HG03520 (cell line): ENCODE results near the gene KIRREL3.

Experiments used
- ATAC-seq: cut with Tn5 transposase; IDR thresholded peaks from one replicate; pipeline ENCODE4 v1.9.1; 2021; ENCODE audit warnings: mild to moderate bottlenecking, moderate library complexity; ENCODE audit not compliant: unreplicated experiment

KIRREL3 gene

DNA sequence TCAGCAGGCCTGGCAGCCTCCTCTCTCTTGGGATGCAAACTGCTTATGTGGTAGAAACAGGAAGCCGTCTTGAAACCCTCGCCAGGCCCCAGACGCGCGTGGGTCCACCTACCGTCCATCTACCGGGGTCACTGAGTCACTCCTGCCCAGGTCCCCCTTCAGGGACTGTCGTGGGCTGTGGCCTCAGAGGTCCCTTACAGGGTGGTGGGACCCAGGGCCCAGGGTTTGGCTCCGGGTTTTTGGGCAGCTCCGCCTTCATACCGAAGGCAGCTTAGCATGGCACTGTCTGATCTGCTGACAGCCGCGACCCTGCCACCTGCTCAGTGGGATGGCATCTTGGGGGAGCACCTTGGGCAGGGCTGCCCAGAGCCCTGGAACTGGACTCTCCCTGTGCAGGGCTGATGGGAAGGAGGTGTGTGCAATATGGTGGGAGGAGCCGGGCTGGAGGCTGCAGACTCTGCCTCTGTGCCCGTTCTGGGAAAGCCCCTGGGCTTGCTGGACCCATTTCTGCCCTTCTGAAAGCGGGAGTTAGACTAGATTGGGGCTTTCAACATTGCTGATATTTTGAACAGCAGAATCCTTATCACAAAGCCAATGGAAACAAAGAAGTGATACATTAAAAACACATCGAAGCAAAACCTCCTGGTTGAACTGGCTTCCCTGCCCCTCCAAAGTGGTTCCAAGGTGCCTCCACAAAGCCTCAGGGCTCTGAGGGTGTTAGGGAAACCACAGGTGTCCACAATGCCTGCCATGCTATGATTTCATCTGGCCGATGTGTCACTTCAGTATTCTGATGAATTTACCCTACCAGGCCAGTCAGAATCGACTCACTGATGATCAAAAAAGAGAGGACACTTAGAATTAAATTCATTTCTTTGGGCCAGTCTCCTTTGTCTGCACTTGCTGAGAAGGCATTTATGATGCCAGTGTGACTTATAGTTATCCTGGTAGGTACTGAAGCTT lies 316.5 kb downstream of the KIRREL3 start:
- no peak for ATAC-seq

- no peak for ATAC-seq
These were observed 318.0 kb downstream of the KIRREL3 start for GRCh38 chr11:126682590-126682989.

GRCh38 chr11:126680700-126681099 lies 319.9 kb downstream of the KIRREL3 start:
- no peak for ATAC-seq

DNA sequence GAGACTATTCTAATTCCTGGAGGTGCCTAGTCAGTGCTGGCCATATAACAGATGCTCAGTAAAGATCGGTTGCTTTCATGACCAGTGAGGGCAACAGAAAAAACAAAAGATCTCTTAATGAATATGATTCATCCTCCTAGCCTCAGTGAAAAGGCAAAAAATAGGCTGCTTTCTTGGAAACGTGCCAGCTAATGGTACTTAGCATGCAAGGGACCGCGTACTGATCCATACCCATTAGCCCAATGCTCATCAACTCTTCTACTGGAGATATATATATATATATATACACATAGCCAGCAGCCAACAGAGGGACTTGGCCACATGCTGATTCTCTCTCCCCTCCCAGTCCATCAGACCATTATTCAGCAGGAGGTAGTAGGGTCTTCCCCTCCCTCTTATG lies 320.4 kb downstream of the KIRREL3 start:
- no peak for ATAC-seq

- ATAC-seq: no peak
These were observed 321.5 kb downstream of the KIRREL3 start for GRCh38 chr11:126679033-126679432.

GRCh38 chr11:126676536-126676935 lies 324.0 kb downstream of the KIRREL3 start:
- no peak for ATAC-seq

GRCh38 chr11:126673319-126673718 lies 327.3 kb downstream of the KIRREL3 start:
- ATAC-seq: no peak

DNA sequence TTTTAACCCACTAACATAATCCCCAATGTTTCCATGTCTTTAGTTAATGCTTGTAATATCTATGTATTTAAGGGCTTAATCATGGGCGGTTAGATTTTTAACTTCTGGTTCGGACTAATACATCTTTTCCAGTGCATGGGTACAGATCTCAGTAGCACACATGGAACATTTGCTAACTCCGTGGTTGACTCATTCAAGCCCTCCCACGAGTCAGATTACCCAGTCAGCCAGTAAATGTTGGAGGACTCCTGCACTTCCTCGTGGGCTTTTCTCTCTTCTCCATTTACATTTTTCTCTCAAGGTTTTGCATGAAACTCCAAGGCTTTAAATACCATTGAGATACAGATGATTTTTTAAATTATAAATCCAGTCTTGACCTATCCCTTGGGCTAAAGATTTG lies 331.2 kb downstream of the KIRREL3 start:
- ATAC-seq: no peak

DNA sequence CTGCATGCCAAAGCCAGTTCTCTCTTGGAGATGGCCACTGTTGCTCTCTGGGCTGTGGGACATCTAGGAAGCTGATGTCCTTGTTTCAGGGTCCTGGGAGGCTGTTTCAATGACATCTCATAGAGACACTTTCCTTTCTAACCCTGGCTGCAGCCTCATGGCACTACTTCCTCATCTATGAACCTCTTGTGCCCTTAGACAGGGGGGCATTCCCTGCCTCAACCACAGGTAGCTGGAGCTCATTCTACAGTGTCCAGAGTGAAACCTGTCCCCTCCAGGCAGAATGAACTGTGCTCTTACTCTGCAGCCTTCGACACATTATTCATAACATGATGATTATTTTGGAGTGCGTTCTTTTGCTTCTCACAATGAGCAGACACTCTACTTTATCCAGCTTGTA lies 335.9 kb downstream of the KIRREL3 start:
- no peak for ATAC-seq

GRCh38 chr11:126663749-126664592 lies 336.6 kb downstream of the KIRREL3 start:
- no peak for ATAC-seq

GRCh38 chr11:126662035-126662790 lies 338.4 kb downstream of the KIRREL3 start:
- no peak for ATAC-seq

- no peak for ATAC-seq
These were observed 339.7 kb downstream of the KIRREL3 start for GRCh38 chr11:126660761-126661425.

DNA sequence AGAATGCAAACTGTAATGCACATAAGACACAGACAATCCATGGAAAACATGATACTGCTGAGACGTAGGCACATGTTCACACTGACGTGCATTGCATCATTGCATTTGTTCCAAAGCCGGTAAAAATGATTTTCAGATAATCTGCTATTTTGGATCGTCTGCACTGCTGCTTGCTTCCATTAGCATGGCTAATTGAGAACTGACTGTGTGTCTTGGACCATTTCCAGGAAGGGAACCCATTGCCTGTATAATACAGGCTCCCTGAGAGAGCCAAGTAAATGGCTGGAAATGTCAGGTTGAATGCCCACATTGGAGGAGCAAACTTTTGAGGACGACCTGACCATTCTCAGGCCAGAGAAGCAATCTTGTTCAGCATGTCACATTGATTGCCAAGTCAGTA lies 340.2 kb downstream of the KIRREL3 start:
- no peak for ATAC-seq

DNA sequence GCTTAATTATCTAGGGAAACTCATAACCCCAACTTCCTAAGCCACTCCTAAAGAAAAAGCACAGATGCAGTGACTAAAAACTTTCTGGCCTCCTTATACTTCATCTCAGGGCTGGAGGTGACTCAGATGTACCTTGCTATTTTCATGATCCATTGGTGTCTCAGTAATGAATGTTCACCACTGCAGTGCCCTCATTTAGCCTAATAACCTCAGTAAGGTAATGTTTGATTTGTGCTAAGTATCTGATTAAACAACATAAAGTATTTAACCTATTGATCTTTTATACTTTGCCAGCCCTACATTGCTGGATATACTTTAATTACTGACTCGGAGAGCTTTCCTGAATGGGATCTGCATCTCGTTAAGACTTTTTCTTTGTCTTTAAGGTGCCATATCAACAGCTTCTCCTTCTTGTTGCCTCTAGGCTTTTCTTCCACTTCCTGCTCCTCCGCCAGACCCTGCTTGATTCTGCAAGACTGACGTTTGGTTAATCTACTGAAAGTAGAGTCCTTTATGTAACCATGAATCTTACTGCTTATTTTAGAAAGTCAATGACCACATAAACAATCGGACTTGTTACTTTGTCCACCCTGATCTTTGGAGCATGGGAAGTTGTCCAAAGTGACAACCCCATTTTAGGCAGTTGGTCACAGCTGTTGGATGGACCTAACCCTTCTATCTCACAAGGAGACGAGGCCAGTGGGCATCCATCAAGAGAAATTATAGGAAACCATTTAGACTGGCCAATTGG lies 342.1 kb downstream of the KIRREL3 start:
- no peak for ATAC-seq

DNA sequence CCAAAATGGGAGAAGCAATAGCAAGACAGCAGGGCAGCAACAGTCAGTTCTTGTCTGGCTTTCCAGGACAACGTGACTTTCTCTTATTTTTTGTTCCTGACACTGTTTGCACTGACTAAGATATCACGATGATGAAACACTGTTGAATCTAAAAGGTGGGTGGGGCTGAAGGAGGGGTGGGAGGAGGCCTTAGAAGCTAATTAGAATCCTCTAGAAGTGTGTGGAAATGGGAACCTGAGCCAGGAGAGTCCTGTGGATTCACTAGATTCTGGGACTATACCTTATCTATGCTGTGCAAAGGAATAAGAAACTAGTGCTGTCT lies 344.8 kb downstream of the KIRREL3 start:
- no peak for ATAC-seq

DNA sequence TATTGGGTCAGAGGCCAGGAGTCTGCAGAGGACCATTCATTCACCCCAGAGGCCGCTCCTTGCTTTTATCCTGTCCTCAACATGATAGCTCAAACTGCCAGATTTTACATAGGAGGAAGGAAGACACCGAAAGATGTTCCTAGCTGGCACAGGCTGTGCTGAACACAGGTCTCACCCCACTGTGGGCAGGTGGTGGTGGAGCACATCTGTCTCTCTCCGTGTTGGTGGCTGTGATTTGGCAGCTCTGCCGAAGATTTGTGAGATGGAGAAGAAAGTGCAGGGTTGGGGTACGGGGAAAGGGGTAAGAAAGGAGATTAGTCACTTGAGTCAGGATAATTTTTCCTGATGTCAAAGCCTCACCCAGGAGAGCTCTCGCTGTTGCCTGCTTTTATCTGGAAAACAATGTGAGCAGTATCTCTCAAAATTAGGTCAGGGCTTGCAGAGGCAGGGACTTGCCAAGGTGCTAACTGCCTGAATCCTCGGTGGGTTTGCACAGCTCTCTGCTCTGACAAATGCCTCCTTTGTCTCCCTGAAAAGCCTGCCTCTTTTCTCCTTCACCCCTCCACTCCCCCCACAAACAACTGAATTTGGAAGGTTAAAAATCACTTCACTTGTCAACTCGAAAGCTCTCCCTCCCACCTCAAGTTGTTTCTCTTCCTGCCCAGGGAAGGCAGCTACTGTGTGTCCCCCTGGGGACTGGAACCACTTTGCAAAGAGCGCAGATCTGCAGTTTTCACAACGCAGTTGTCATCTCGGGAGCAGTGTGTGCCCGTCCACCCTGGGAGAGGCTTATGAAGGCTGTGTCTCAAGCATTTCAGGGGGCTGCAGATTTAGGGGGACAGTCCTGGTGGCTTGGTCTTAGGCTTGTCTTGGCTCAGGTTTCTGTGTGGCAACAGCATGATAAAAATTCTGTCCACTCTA lies 345.4 kb downstream of the KIRREL3 start:
- no peak for ATAC-seq

DNA sequence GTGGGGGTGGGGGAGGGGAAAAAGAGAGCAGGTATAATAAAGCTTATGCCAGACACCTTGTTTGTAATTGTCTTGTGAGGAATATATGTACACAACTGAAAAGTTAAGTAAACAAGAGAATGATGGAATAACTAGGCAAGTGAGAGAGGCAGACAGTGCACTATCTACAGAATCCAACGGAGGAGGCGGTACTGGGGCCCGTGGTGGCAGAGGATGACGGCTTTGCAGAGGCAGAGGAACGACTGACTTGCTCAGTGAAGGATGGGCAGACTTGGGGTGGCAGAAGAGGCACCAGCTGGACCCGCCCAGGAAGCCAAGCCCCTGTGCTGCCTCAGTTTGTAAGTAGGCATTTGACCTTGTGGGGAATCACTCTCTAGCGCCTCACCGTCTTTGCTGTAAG lies 347.5 kb downstream of the KIRREL3 start:
- no peak for ATAC-seq

DNA sequence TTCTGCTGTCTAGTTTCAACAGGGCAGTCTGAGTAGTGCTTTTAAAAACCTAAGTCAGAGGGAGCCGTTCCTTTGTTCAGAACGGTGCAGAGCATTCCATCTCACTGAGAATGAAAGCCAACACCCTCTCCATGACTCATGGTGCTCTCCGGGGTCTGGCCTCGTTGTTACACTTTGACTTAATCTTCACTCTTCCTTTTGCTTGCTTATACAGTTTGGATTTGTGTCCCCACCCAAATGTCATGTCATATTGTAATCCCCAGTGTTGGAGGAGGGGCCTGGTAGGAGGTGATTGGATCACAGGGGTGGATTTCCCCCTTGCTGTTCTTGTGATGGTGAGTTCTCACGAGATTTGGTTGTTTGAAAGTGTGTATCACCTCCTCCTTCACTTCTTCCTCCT lies 352.8 kb downstream of the KIRREL3 start:
- ATAC-seq: no peak
